ENCODE data around the gene IGSF1. TPM values are rescaled to one million over a fixed set of nuclear protein-coding genes. Genes with fewer than 3 reads are reported as not detected.

The IGSF1 gene
- total RNA-seq, 1 donor from 2014 or later = 0.09 TPM

DNA sequence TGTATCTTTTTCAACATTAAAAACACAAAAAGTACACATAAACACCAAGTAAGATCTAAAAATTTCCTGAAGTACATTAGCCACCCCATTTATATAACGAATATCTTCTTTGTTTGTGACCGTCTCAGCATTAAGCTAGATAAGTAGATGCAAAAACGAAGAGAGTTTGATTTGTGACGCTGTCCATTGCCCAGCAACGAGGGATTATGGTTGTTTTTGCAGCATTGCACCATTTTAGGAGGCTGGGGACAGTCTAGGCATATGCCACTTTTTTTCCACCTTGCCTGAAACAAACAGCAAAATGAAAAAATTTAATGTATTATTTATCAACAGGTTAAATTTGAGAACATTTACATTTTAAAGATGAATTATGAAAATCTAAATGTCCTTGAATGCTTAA is 12.0 kb upstream of the IGSF1 start:
- ATAC-seq = no peak
- Histone ChIP-seq H3K4me1 (no peaks in the 10 kb centered on the region), H3K9me3 (no peaks in the 10 kb centered on the region), H3K27me3 (ENCODE audit: low read depth) (no peaks in the 10 kb centered on the region), H3K36me3 (no peaks in the 10 kb centered on the region), H3K4me3 (no peak overlapping the region), H3K27ac (no peak overlapping the region)
- intact Hi-C loops (cut with DNase I) = no loop called here
- no peak for DNase-seq
- no peak for TF ChIP-seq CTCF (IDR thresholded peaks at IDR 0.05)

DNA sequence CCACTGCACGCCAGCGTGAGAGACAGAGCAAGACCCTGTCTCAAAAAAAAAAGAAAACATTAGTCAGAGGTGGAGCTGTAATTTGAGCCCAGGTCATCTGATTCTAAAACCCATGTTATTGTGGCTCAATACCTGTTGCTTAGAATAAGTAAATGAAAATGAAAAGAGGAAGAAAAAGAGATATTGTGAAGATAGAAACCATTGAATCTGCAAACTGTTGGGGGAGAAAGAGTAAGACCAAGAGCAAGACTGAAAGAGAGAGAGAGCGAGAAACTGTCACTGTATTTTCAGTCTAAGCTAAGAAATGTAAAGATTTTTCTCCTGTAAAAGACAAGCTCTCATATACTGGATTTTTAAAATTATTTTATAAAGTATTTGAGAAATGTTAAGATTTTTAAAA is 9.7 kb upstream of the IGSF1 start:
- H3K27me3 ChIP-seq (ENCODE audit: low read depth) = no peaks in the 10 kb centered on the region
- no peak overlapping the region for H3K4me3 ChIP-seq
- H3K27ac ChIP-seq = no peak overlapping the region
- H3K4me1 ChIP-seq = no peaks in the 10 kb centered on the region
- DNase-seq (no peak), ATAC-seq (no peak)
- no peaks in the 10 kb centered on the region for H3K36me3 ChIP-seq
- intact Hi-C loops (cut with DNase I) = no loop called here
- no peaks in the 10 kb centered on the region for H3K9me3 ChIP-seq
- TF ChIP-seq CTCF (IDR thresholded peaks at IDR 0.05) = no peak

DNA sequence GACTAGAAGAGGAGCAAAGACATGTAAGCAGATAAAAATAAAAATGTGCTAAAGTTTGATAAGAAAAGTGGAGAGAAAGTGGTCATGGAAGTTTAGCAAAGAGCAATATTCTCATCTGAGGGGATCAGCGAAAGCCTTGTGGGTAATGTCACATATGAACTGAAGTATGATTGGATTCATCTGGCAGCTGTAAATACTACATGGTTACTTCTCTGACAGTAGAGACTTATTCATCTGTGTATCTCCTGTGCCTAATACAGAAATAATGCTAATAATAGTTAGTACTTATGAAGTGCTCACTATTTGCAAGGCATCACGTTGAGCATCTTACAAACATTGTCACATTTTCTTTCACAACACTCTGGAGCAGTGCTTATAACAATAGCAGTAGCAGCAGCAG is 8.9 kb upstream of the IGSF1 start:
- intact Hi-C loops (cut with DNase I) = no loop called here
- no peak for ATAC-seq
- TF ChIP-seq CTCF (IDR thresholded peaks at IDR 0.05) = no peak
- Histone ChIP-seq H3K4me1 (no peaks in the 10 kb centered on the region), H3K36me3 (no peaks in the 10 kb centered on the region), H3K4me3 (no peak overlapping the region), H3K9me3 (no peaks in the 10 kb centered on the region), H3K27ac (no peak overlapping the region), H3K27me3 (ENCODE audit: low read depth) (no peaks in the 10 kb centered on the region)
- DNase-seq = no peak

- intact Hi-C loops (cut with DNase I) = no loop called here
- H3K36me3 ChIP-seq = no peaks in the 10 kb centered on the region
- H3K4me1 ChIP-seq = no peaks in the 10 kb centered on the region
- no peaks in the 10 kb centered on the region for H3K27me3 ChIP-seq (ENCODE audit: low read depth)
- no peak overlapping the region for H3K27ac ChIP-seq
- no peak overlapping the region for H3K4me3 ChIP-seq
- DNase-seq (no peak), ATAC-seq (no peak)
- H3K9me3 ChIP-seq = no peaks in the 10 kb centered on the region
- TF ChIP-seq CTCF (IDR thresholded peaks at IDR 0.05) = no peak
These were observed 421 bp upstream of the IGSF1 start for GRCh38 chrX:131289527-131289926.

GRCh38 chrX:131288188-131288587 is 918 bp downstream of the IGSF1 start:
- Histone ChIP-seq H3K27me3 (ENCODE audit: low read depth) (no peaks in the 10 kb centered on the region), H3K27ac (no peak overlapping the region), H3K4me3 (no peak overlapping the region), H3K4me1 (no peaks in the 10 kb centered on the region), H3K36me3 (no peaks in the 10 kb centered on the region), H3K9me3 (no peaks in the 10 kb centered on the region)
- DNase-seq = no peak
- intact Hi-C loops (cut with DNase I) = no loop called here
- no peak for TF ChIP-seq CTCF (IDR thresholded peaks at IDR 0.05)
- no peak for ATAC-seq
